Esophagus (tissue), 2 donors: ENCODE measurements around the gene KRTAP10-4. TPM values are rescaled to one million over a fixed set of nuclear protein-coding genes. Genes with fewer than 3 reads are reported as not detected.

ENCODE experiments used
- H3K27ac ChIP-seq, 2 donors: one replicate each; pipeline ENCODE4 v1.5.1; 2013; ENCODE audit warnings: low read depth in 2 of 2, mild to moderate bottlenecking in 2 of 2, inconsistent platforms in 1 of 2, low read length in 1 of 2, moderate library complexity in 1 of 2
- H3K27me3 ChIP-seq, 2 donors: one replicate each; pipeline ENCODE4 v1.6.1; 2013; ENCODE audit warnings: low read length in 2 of 2, control low read depth in 1 of 2, mild to moderate bottlenecking in 1 of 2; ENCODE audit not compliant: insufficient read depth in 2 of 2, control insufficient read depth in 1 of 2
- H3K36me3 ChIP-seq, 2 donors: one replicate each; pipeline ENCODE4 v1.6.1; 2013; ENCODE audit warnings: low read length in 1 of 2; ENCODE audit not compliant: control insufficient read depth in 2 of 2, insufficient read depth in 2 of 2
- H3K4me1 ChIP-seq, 2 donors: one replicate each; pipeline ENCODE4 v1.6.1; 2013; ENCODE audit warnings: low read length in 1 of 2; ENCODE audit not compliant: control insufficient read depth in 2 of 2, insufficient read depth in 2 of 2
- H3K4me3 ChIP-seq, 2 donors: one replicate each; pipeline ENCODE4 v1.5.1; 2013; ENCODE audit warnings: low read length in 2 of 2, mild to moderate bottlenecking in 2 of 2, low read depth in 1 of 2, moderate library complexity in 1 of 2
- H3K9me3 ChIP-seq, 2 donors: one replicate each; pipeline ENCODE4 v1.6.1; 2013; ENCODE audit warnings: mild to moderate bottlenecking in 2 of 2, low read depth in 1 of 2, low read length in 1 of 2, moderate library complexity in 1 of 2; ENCODE audit not compliant: control insufficient read depth in 2 of 2, insufficient read depth in 1 of 2
- WGBS, 2 donors: extraction: QIAGEN DNeasy Blood & Tissue Kit; methylation state at CpG; one replicate each; pipeline ENCODE4 v1.1.7; 2013; 5-methylcytosine and 5-hydroxymethylcytosine counted together
- polyA plus RNA-seq, 2 donors: library from polyadenylated mRNA; stranded (reverse); fragments of 200-250 nt; gene quantifications; one replicate each; pipeline ENCODE4 v1.2.3, GENCODE V29; 2013
- donor health status: healthy with polysubstance abuse.
- donor health status: Bipolar disorder and iron deficiency.

KRTAP10-4 gene
- polyA plus RNA-seq, 2 donors: not detected

DNA sequence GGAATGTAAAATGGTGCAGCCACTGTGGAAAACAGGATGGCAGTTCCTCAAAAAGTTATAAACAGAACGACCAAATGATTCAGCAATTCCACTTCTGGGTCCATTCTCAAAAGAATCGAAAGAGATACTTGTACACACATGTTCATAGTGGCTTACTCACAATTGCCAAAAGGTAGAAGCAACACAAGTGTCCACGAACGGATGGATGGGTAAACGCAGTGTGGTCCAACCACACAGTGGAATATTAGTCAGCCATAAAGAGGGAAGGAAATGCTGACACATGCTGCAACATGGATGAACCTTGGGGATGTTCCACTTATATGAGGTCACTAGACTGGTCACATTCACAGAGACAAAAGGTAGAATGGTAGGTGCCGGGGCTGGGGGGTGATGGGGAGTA, 38.8 kb upstream of the KRTAP10-4 start:
- H3K27me3 ChIP-seq: no peaks in the 10 kb centered on the region
- no peak overlapping the region for H3K27ac ChIP-seq
- no peaks in the 10 kb centered on the region for H3K36me3 ChIP-seq
- H3K4me3 ChIP-seq: no peak overlapping the region
- WGBS, 2 donors: 69 to 71% methylated on average over 6 of the region's 6 CpGs
- no peaks in the 10 kb centered on the region for H3K9me3 ChIP-seq
- no peaks in the 10 kb centered on the region for H3K4me1 ChIP-seq

DNA sequence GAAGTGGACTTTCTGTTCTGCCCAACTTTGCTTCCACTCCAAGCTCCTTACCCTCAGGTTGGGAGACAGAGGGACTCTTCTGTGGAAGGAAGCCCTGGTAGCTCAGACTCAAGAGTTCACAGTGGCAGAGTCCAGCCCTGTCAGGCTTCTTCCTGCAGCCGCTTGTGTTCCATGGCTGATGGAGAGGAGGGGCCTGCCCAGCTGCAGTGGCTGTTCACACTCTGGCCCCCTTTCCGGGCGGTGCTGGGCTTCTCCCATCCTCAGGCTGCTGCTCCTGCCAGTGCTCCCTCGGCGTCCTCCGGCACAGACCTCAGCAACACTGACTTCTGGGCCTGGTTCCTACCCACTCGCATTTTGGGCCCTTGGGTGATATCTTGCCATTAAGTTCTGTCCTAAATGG, 37.6 kb upstream of the KRTAP10-4 start:
- Histone ChIP-seq H3K4me3 (no peak overlapping the region), H3K36me3 (no peaks in the 10 kb centered on the region), H3K27ac (no peak overlapping the region), H3K4me1 (no peaks in the 10 kb centered on the region), H3K9me3 (no peaks in the 10 kb centered on the region), H3K27me3 (no peaks in the 10 kb centered on the region)
- 63 to 69% methylated on average over 7 of the region's 7 CpGs for WGBS, 2 donors

DNA sequence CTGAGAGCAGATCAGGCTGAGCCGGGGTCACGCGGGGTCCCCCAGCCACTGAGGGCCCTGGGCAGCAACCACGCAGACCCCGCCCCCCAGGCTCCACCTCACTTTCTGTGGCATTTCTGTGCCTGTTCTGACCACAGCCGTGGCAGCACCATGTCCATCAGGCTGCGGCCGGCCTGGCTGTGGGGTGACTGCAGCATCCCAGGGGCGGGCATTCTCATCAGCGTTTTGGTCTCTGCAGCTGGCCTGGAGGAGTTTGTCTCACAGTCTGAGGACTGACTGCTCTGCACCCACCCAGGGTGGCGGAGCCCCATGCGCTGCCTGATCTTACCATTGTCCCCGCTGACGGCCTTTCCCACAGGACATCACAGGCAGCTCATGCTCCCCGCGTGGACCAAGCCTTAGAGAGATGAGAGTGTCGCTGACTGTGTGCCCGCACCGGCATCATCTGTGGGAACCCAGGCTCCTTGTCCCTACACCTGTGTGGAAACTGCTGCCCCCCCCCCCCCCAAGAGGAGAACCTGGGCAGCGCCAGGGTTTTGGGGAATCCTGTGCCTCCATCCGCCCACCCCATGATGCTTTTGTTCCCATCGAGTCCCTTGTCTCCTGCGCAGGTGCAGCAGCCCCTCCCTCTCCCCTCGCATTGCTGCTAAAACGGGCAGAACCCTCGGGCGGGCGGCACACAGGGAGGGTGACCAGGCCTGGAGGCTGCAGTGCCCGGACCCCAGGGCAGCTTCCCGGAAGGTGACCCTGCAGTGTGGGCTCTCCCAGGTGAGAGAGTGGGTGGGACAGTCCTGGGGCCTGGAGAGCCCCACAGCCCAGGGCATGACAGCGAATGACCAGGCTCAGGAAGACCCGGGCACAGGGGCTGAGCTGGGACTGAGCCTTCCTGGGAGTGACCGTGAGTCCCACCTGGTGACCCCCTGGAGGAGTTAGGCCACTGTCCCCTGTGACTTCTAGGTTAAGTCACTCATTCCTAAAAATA, 35.3 kb upstream of the KRTAP10-4 start:
- WGBS, 2 donors: 91 to 92% methylated on average over 33 of the region's 33 CpGs
- Histone ChIP-seq H3K9me3 (no peaks in the 10 kb centered on the region), H3K4me1 (no peaks in the 10 kb centered on the region), H3K27me3 (no peaks in the 10 kb centered on the region), H3K4me3 (no peak overlapping the region), H3K36me3 (no peaks in the 10 kb centered on the region), H3K27ac (no peak overlapping the region)

DNA sequence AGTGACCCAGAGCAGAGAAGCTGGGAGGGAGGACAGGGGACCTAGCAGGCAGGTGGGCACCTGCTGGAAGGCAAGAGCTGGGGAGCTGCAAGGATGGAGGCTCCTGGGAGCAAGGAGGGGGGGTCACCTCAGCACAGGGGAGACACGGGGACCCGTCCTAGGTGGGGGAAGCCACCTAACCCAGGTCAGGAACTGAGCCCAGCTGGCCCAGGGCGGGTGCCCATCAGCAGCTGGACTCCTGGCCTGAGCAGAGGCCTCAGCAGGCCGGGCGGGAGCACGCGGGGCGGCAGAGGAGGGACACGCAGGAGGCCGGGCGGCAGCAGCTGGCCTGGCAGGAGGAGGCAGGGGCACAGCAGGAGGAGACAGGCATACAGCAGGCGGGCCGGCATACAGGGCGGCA, 34.5 kb upstream of the KRTAP10-4 start:
- Histone ChIP-seq H3K4me3 (no peak overlapping the region), H3K36me3 (no peaks in the 10 kb centered on the region), H3K27me3 (no peaks in the 10 kb centered on the region), H3K27ac (no peak overlapping the region), H3K9me3 (no peaks in the 10 kb centered on the region), H3K4me1 (no peaks in the 10 kb centered on the region)
- WGBS, 2 donors: 75 to 84% methylated on average over 14 of the region's 14 CpGs

DNA sequence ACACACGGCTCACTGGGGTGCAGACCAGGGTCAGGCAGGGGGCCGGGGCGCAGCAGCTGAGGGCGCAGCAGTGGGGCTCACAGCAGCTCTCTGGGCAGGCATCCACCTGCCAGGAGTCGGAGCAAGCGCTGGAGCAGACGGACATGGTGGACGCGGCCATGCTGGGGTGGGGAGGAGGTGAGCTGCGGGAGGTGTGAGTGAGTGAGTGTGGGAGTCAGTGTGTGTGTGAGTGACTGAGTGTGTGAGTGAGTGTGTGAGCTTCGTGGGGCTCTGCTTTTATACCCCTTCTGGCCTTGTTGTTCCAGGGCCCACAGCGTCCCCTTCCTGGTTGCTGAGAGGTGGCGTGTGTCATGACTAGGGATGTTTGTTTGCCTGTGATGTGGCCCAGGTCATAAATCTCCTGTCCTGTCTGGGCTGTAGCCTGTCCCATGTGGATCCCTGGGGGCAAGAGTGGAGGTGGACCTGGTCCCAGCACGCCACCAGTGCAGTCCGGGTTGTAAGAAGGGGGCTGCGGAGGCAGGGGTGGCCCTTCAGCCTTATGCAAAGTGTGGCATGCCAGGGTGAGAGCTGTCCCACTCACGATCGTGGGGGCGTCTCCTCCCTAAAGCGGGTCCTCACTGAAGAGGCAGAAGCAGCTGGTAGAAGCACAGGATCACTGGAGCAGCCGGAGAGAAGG, 33.4 kb upstream of the KRTAP10-4 start, which contains the start of gene KRTAP10-1:
KRTAP10-1 (minus strand) TSS at position 205 of the 676 bp plus-strand sequence; CDS start at position 160, 45 bp downstream.
- no peaks in the 10 kb centered on the region for H3K4me1 ChIP-seq

DNA sequence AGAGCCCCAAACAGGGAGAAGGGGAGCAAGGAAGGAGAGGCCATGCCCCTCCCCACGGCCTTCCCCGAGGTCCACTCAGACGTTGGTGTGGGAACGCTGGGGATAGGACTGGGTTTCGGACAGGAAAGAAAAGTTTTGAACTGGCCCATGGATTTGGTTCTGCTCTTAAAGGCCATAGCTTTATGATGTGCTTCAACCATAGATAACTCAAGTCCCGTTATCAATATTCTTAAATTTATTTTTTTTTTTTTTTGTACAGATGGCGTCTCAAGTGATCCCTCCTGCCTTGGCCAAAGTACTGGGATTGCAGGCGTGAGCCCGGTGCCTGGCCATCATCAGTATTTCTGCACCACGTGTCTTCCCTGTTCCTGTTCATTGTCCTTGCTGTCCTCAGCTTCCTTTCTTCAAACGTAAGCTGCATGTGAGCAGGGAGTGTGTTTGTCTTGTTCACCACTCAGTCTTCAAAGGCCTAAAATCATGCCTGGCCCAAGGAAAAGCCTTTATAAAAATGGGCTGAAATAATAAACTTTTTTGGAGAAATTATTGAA, 32.7 kb upstream of the KRTAP10-4 start:
- WGBS, 2 donors: 84 to 85% methylated on average over 11 of the region's 11 CpGs
- Histone ChIP-seq H3K4me3 (no peak overlapping the region), H3K27ac (no peak overlapping the region), H3K36me3 (no peaks in the 10 kb centered on the region), H3K4me1 (no peaks in the 10 kb centered on the region), H3K27me3 (no peaks in the 10 kb centered on the region), H3K9me3 (no peaks in the 10 kb centered on the region)

More for the DNA sequence above, 33.4 kb upstream of the KRTAP10-4 start, which contains the start of gene KRTAP10-1:
- Histone ChIP-seq H3K4me3 (no peak within 1 kb of the TSS), H3K27me3 (no peaks in the 10 kb centered on the region), H3K27ac (no peak within 1 kb of the TSS), H3K9me3 (no peaks in the 10 kb centered on the region), H3K36me3 (no peaks in the 10 kb centered on the region)
- WGBS, 2 donors: 68 to 80% methylated on average over 21 of the region's 21 CpGs

DNA sequence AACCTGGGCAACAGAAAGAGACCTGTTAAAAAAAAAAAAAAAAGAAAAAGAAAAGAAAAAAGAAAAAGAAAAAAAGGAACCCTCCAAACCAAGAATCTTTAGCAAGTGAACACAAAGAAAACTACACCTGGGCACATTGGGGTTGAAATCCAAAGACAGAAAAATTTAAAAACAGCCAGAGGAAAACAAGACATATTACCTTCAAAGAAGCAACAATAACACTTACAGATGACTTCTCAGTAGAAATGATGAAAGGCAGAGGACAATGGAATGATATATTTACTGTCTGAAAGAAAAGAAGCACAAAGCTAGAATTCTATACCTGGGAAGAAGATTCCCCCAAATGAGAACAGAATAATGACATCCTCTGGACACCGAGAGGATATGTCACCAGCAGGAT, 30.8 kb upstream of the KRTAP10-4 start:
- WGBS, 2 donors: 86 to 89% methylated on average over 1 of the region's 1 CpG
- no peak overlapping the region for H3K27ac ChIP-seq
- H3K4me3 ChIP-seq: no peak overlapping the region
- no peaks in the 10 kb centered on the region for H3K36me3 ChIP-seq
- H3K27me3 ChIP-seq: no peaks in the 10 kb centered on the region
- H3K4me1 ChIP-seq: no peaks in the 10 kb centered on the region
- H3K9me3 ChIP-seq: no peaks in the 10 kb centered on the region

DNA sequence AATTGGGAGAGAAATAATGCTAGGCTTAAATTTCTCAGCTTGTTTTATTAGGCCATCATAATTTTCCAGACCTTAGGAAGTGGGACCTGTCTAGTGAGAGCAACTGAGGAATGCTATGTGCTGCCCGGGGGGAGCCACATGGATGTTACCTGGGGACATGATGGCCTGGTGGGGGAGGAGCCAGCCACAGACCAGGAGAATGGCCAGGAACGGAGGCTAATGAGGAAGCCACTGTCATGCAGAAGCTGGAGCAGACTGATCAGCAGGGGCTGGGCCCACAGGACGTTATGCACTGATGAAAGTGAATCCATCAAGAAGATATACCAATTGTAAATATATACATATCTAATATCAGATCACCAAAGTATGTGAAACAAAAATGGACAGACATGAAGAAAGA, 29.0 kb upstream of the KRTAP10-4 start:
- peaks cover 0 to 3% of the 10 kb centered on the region in 2 donors for H3K4me1 ChIP-seq
- H3K36me3 ChIP-seq: no peaks in the 10 kb centered on the region
- H3K27ac ChIP-seq: no peak overlapping the region
- no peaks in the 10 kb centered on the region for H3K27me3 ChIP-seq
- H3K9me3 ChIP-seq: no peaks in the 10 kb centered on the region
- WGBS, 2 donors: 67 to 83% methylated on average over 3 of the region's 3 CpGs
- H3K4me3 ChIP-seq: no peak overlapping the region

DNA sequence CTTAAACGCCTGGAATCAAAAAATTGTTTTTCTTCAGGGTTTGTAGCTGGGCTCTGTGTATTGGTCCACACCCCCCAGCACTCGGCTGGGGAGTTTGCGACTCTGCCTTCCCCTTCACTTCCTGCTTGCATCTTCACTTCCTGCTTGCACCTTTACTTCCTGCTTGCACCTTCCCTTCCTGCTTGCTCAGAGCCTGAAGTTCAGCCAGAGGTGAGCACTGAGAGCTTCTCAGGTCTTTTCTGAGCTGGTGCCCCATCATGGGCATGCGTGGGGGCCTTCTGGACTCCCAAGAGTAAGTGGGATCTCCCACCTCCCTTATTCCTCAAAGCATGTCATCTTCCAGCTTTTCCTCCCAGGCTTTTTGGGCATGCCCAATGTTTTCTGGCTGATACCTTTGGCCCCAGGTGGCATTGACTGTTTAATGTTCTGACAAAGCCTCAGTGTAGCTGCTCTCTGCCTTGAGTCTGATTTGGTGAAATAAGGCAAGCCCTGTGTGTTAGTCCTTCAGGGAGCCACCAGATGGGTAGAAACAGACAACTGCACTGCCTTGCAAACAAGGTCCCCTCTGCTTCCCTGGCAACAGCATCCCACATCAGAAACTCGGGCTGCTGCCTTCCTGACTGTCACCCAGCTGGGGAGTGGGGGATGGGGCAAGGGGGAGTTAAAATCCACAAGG, 25.7 kb upstream of the KRTAP10-4 start:
- no peak overlapping the region for H3K27ac ChIP-seq
- no peaks in the 10 kb centered on the region for H3K36me3 ChIP-seq
- 53 to 61% methylated on average over 5 of the region's 5 CpGs for WGBS, 2 donors
- H3K4me3 ChIP-seq: no peak overlapping the region
- peaks cover 4 to 7% of the 10 kb centered on the region in 2 donors for H3K4me1 ChIP-seq
- no peaks in the 10 kb centered on the region for H3K9me3 ChIP-seq
- H3K27me3 ChIP-seq: no peaks in the 10 kb centered on the region
